SH-SY5Y (cell line): ENCODE data around the gene LILRB1.

ENCODE experiments used
- GATA2 ChIP-seq: IDR thresholded peaks from 2 replicates; pipeline ENCODE4 v1.6.1; 2011; ENCODE audit warnings: mild to moderate bottlenecking, low read depth, low read length
- GATA3 ChIP-seq: IDR thresholded peaks from 2 replicates; pipeline ENCODE4 v1.6.1; 2011; ENCODE audit warnings: low read depth, mild to moderate bottlenecking, low read length, moderate library complexity

DNA sequence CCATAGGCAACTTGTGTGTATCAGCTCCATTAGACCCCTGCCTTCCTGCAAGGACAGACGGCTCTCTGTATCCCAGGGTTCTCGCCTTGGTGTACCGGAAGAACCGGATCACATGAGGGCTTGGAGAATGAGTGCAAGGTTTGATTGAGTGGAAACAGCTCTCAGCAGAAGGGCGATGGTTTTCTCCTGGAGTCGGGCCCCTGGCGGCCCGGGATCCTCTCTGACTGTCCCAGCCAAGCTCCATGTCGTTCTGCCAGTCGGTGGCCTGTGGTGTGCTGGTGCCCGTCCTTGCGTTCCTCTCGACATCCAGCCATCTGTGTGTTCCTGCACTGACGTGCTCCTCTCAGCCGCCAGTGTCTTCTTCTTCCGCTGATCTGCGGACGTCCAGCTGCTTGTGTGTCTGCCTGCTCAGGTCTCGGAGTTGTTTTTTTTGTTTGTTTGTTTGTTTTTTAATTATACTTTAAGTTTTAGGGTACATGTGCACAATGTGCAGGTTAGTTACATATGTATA, 16.1 kb downstream of the LILRB1 start:
- TF ChIP-seq GATA2, result no peak
- no peak for TF ChIP-seq GATA3
